GM19467 (cell line): ENCODE measurements around the gene STARD4.

Source experiments
- ATAC-seq: cut with Tn5 transposase; IDR thresholded peaks from one replicate; pipeline ENCODE4 v1.9.1; 2021; ENCODE audit warnings: mild to moderate bottlenecking, moderate library complexity; ENCODE audit not compliant: unreplicated experiment

Gene STARD4

GRCh38 chr5:111512375-111513130, at the start of gene STARD4:
Gene STARD4, minus strand, starts transcription at chr5:111512535. Its CDS starts 5,102 bp downstream, at chr5:111507433.
- ATAC-seq, result peak; percentile 96

GRCh38 chr5:111559680-111560079, 47.3 kb upstream of the STARD4 start:
- ATAC-seq, result no peak

GRCh38 chr5:111557686-111558085, 45.4 kb upstream of the STARD4 start:
- no peak for ATAC-seq

GRCh38 chr5:111557111-111557510, 44.8 kb upstream of the STARD4 start:
- ATAC-seq, result no peak

- ATAC-seq, result no peak
Observed at GRCh38 chr5:111556501-111556900, 44.2 kb upstream of the STARD4 start.

- no peak for ATAC-seq
Observed at GRCh38 chr5:111555760-111556159, 43.4 kb upstream of the STARD4 start.

GRCh38 chr5:111553868-111554267, 41.5 kb upstream of the STARD4 start:
- ATAC-seq, result no peak

GRCh38 chr5:111552896-111553295, 40.6 kb upstream of the STARD4 start:
- ATAC-seq, result no peak

- no peak for ATAC-seq
Observed at GRCh38 chr5:111552492-111552891, 40.2 kb upstream of the STARD4 start.

GRCh38 chr5:111551569-111552275, 39.4 kb upstream of the STARD4 start:
- ATAC-seq, result no peak

GRCh38 chr5:111551161-111551560, 38.8 kb upstream of the STARD4 start:
- ATAC-seq, result no peak

- peak; percentile 85 for ATAC-seq
Observed at GRCh38 chr5:111550282-111551020, 38.1 kb upstream of the STARD4 start.

GRCh38 chr5:111548992-111549649, 36.8 kb upstream of the STARD4 start:
- ATAC-seq, result no peak

GRCh38 chr5:111548348-111548950, 36.1 kb upstream of the STARD4 start:
- ATAC-seq, result no peak

GRCh38 chr5:111545031-111545430, 32.7 kb upstream of the STARD4 start:
- no peak for ATAC-seq

GRCh38 chr5:111537141-111538024, 25.0 kb upstream of the STARD4 start:
- no peak for ATAC-seq

- ATAC-seq, result no peak
Observed at GRCh38 chr5:111535879-111536549, 23.7 kb upstream of the STARD4 start.

GRCh38 chr5:111532886-111533582, 20.7 kb upstream of the STARD4 start:
- ATAC-seq, result no peak
